CD14-positive monocyte (primary cell): ENCODE measurements around the gene NR2E1. TPM values are rescaled to one million over a fixed set of nuclear protein-coding genes. Genes with fewer than 3 reads are reported as not detected.

ENCODE experiments used
- DNase-seq, 3 donors: peaks; one replicate each; pipeline ENCODE4 v3.0.0-alpha.2; 2011 to 2022
- H2AFZ ChIP-seq: 2 replicates; pipeline ENCODE4 v1.6.0; 2012; ENCODE audit warnings: mild to moderate bottlenecking, low read depth, low read length, inconsistent platforms; ENCODE audit not compliant: insufficient read depth, poor library complexity, severe bottlenecking
- H3K27ac ChIP-seq, 2 donors: 1 replicate in 1 of 2; 2 replicates in 1 of 2; pipeline ENCODE4 v1.5.1; 2012 to 2013; ENCODE audit warnings: low read length in 2 of 2, control low read depth in 1 of 2, inconsistent platforms in 1 of 2, low read depth in 1 of 2, mild to moderate bottlenecking in 1 of 2
- H3K27me3 ChIP-seq, 2 donors: one replicate each; pipeline versions ENCODE4 v1.6.0 to v1.6.1; 2011 to 2013; ENCODE audit warnings: low read length in 2 of 2; ENCODE audit not compliant: control insufficient read depth in 2 of 2, insufficient read depth in 2 of 2
- H3K36me3 ChIP-seq, 2 donors: replicated peaks in 1 of 2; 1 replicate in 1 of 2; 2 replicates in 1 of 2; pipeline versions ENCODE4 v1.5.1 to v1.6.1; 2012 to 2013; ENCODE audit warnings: low read length in 2 of 2, control low read depth in 1 of 2, inconsistent platforms in 1 of 2, mild to moderate bottlenecking in 1 of 2; ENCODE audit not compliant: insufficient read depth in 2 of 2, control insufficient read depth in 1 of 2
- H3K4me1 ChIP-seq, 2 donors: 1 replicate in 1 of 2; 2 replicates in 1 of 2; pipeline versions ENCODE4 v1.5.1 to v1.6.1; 2012 to 2013; ENCODE audit warnings: low read length in 2 of 2, control low read depth in 1 of 2, inconsistent platforms in 1 of 2, mild to moderate bottlenecking in 1 of 2, moderate library complexity in 1 of 2; ENCODE audit not compliant: insufficient read depth in 2 of 2, control insufficient read depth in 1 of 2
- H3K4me2 ChIP-seq: replicated peaks from 2 replicates; pipeline ENCODE3; 2012; ENCODE audit warnings: low read length, moderate library complexity, mild to moderate bottlenecking; ENCODE audit not compliant: poor library complexity, severe bottlenecking; ENCODE audit errors: extremely low read depth
- H3K4me3 ChIP-seq, 3 experiments: fragments of 200-600 bp in 1 of 3; sonication (generic) in 1 of 3; replicated peaks in 1 of 3; 1 replicate in 2 of 3; 2 replicates in 1 of 3; pipeline ENCODE4 v1.5.1; 2011 to 2013; ENCODE audit warnings: low read length in 3 of 3, mild to moderate bottlenecking in 3 of 3, control low read depth in 2 of 3, low read depth in 2 of 3, inconsistent platforms in 1 of 3, moderate library complexity in 1 of 3
- H3K79me2 ChIP-seq: 2 replicates; pipeline ENCODE4 v1.6.0; 2012; ENCODE audit warnings: mild to moderate bottlenecking, control low read depth, inconsistent platforms, low read length, moderate library complexity; ENCODE audit not compliant: insufficient read depth
- H3K9ac ChIP-seq: 2 replicates; pipeline ENCODE4 v1.6.0; 2017; ENCODE audit warnings: low read length, mild to moderate bottlenecking; ENCODE audit not compliant: insufficient read depth, poor library complexity, severe bottlenecking
- H3K9me3 ChIP-seq, 2 donors: replicated peaks in 1 of 2; 1 replicate in 1 of 2; 2 replicates in 1 of 2; pipeline versions ENCODE4 v1.5.1 to v1.6.1; 2012 to 2013; ENCODE audit warnings: low read length in 2 of 2, control low read depth in 1 of 2; ENCODE audit not compliant: control insufficient read depth in 1 of 2, insufficient read depth in 1 of 2
- H4K20me1 ChIP-seq: 2 replicates; pipeline ENCODE4 v1.6.0; 2012; ENCODE audit warnings: mild to moderate bottlenecking, low read length, control low read depth, moderate library complexity; ENCODE audit not compliant: insufficient read depth
- H3K27ac Mint-ChIP-seq, 7 donors: one replicate each; pipeline ENCODE4 v1.8.0; 2020; ENCODE audit warnings: mild to moderate bottlenecking in 7 of 7, mixed read lengths in 7 of 7, moderate library complexity in 6 of 7, inconsistent platforms in 2 of 7
- H3K27me3 Mint-ChIP-seq, 3 donors: one replicate each; pipeline ENCODE4 v1.8.0; 2021 to 2022; ENCODE audit warnings: low read depth in 3 of 3, mild to moderate bottlenecking in 3 of 3, mixed read lengths in 3 of 3, moderate library complexity in 3 of 3, inconsistent platforms in 1 of 3
- H3K36me3 Mint-ChIP-seq, 2 donors: one replicate each; pipeline ENCODE4 v1.8.0; 2020; ENCODE audit warnings: mixed read lengths in 2 of 2, inconsistent platforms in 1 of 2, mild to moderate bottlenecking in 1 of 2
- H3K4me1 Mint-ChIP-seq: one replicate; pipeline ENCODE4 v1.8.0; 2020; ENCODE audit warnings: mild to moderate bottlenecking, mixed read lengths
- H3K4me3 Mint-ChIP-seq, 2 donors: one replicate each; pipeline ENCODE4 v1.8.0; 2020; ENCODE audit warnings: mild to moderate bottlenecking in 2 of 2, mixed read lengths in 2 of 2, moderate library complexity in 1 of 2
- H3K9me3 Mint-ChIP-seq, 7 donors: one replicate each; pipeline ENCODE4 v1.8.0; 2020 to 2022; ENCODE audit warnings: mixed read lengths in 7 of 7, mild to moderate bottlenecking in 6 of 7, moderate library complexity in 6 of 7, inconsistent platforms in 2 of 7
- WGBS: methylation state at CpG from one replicate; pipeline ENCODE4 v1.1.5; 2013; ENCODE audit warnings: missing lambda C conversion rate; ENCODE audit not compliant: insufficient coverage; 5-methylcytosine and 5-hydroxymethylcytosine counted together
- intact Hi-C, 2 donors: fragments of 100-400 bp; cut with micrococcal nuclease; formaldehyde crosslinking; loops; one replicate each; pipeline versions ENCODE4 v1.15.0 to v1.15.1; 2023
- polyA plus RNA-seq, 3 donors: library from polyadenylated mRNA; depleted of rRNA in 1 of 3; unstranded in 2 of 3; stranded (reverse) in 1 of 3; fragments of 300-500 nt in 2 of 3; fragments of >200 nt in 1 of 3; fragmentation: Illumina TruSeq in 2 of 3; gene quantifications; 1 replicate in 2 of 3; 2 replicates in 1 of 3; pipeline ENCODE4 v1.2.3, GENCODE V29; 2012 to 2021
- TF ChIP-seq, protein P1 (sequence below): fragments of 200-600 bp; IDR thresholded peaks from one replicate; pipeline ENCODE4 v1.8.0; 2022; ENCODE audit warnings: antibody characterized with exemption, mild to moderate bottlenecking

The NR2E1 gene
- polyA plus RNA-seq, 3 donors: not detected

DNA sequence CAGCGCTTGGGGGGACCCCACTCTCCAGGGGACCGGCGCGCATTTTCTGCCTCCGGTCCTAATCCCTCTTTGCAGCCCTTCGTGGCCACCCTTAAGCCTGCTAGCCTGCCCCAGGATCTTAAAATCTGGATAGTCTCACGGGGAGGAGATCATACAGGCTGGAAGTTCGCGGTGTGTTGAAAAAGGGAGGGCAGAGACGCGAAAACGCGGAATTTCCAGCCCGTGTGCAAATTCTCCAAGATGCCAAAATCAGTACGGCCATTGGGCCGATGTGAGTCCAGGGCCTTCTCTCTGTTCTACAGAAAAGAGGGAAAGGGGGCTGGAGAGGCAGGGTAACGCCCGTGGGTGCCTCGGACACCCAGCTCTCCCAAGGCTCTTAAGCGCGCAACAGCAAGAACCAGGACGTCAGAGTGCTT is 9.4 kb downstream of the NR2E1 start:
- Mint-ChIP-seq H3K36me3 (peaks cover 0 to 9% of the 10 kb centered on the region in 2 donors), H3K9me3 (peaks cover 0 to 25% (median 10%) of the 10 kb centered on the region in 7 donors), H3K4me1 (peaks cover 30% of the 10 kb centered on the region), H3K4me3 (peak overlapping the region in 1 of 2 donors; percentile 88), H3K27ac (no peak overlapping the region), H3K27me3 (peaks cover 92 to 97% (median 94%) of the 10 kb centered on the region in 3 donors)
- H3K4me1 ChIP-seq: peaks cover 12 to 13% of the 10 kb centered on the region in 2 donors
- H3K27ac ChIP-seq: no peak overlapping the region
- H3K4me2 ChIP-seq: peak overlapping the region; percentile 45
- intact Hi-C loops: no loop called here
- peaks cover 14 to 63% of the 10 kb centered on the region in 2 donors for H3K9me3 ChIP-seq
- H3K36me3 ChIP-seq: no peaks in the 10 kb centered on the region
- H3K4me3 ChIP-seq: peak overlapping the region in 1 of 3 experiments; percentile 42
- H2AFZ ChIP-seq: no peak overlapping the region
- TF ChIP-seq, protein P1, sequence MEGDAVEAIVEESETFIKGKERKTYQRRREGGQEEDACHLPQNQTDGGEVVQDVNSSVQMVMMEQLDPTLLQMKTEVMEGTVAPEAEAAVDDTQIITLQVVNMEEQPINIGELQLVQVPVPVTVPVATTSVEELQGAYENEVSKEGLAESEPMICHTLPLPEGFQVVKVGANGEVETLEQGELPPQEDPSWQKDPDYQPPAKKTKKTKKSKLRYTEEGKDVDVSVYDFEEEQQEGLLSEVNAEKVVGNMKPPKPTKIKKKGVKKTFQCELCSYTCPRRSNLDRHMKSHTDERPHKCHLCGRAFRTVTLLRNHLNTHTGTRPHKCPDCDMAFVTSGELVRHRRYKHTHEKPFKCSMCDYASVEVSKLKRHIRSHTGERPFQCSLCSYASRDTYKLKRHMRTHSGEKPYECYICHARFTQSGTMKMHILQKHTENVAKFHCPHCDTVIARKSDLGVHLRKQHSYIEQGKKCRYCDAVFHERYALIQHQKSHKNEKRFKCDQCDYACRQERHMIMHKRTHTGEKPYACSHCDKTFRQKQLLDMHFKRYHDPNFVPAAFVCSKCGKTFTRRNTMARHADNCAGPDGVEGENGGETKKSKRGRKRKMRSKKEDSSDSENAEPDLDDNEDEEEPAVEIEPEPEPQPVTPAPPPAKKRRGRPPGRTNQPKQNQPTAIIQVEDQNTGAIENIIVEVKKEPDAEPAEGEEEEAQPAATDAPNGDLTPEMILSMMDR: no peak
- H3K27me3 ChIP-seq: peaks cover 98 to 100% of the 10 kb centered on the region in 2 donors
- no peak overlapping the region for H3K9ac ChIP-seq
- 11% methylated on average over 16 of the region's 22 CpGs for WGBS
- no peak for DNase-seq
- no peaks in the 10 kb centered on the region for H4K20me1 ChIP-seq
- no peaks in the 10 kb centered on the region for H3K79me2 ChIP-seq

DNA sequence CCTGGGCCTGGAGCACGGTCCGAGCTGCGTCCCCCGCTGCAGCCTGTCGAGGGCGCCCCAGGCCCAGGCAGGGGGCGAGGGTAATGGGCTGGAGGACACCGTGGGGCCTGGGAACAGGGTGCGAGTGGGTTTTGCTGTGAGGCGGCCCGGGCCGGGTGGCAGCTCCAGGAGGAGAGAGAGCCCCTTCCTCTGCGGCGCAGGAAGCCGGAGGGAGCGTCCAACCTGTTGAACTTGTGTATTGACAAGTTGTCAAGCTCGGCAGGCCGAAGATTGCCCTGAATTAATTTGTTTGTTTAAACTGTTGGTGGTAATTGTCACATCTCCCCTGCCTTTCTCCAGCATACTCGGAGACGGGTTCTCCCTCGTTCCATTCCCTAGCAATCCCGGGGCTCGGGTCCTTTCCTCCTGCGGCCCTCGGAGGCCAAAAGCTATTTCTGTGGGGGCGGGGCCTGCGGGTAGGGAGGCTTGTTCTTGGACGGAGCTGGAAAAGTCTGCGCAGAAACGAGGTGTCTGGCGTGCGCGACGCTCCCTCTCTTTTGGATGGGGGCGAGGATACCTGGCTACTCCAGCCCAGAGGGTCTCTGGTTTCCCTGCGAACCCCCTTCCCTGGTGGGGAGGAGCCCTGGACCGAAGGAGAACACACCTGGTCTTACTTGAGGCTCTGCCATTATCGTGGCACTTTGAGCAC is 9.9 kb downstream of the NR2E1 start:
- WGBS: 6% methylated on average over 22 of the region's 38 CpGs
- H3K36me3 Mint-ChIP-seq: peaks cover 0 to 9% of the 10 kb centered on the region in 2 donors
- peaks cover 0 to 21% (median 10%) of the 10 kb centered on the region in 7 donors for H3K9me3 Mint-ChIP-seq
- H3K9me3 ChIP-seq: peaks cover 14 to 58% of the 10 kb centered on the region in 2 donors
- DNase-seq: no peak
- peaks cover 12 to 13% of the 10 kb centered on the region in 2 donors for H3K4me1 ChIP-seq
- no peaks in the 10 kb centered on the region for H3K36me3 ChIP-seq
- H3K4me3 ChIP-seq: peak overlapping the region in 1 of 3 experiments; percentile 42
- no peaks in the 10 kb centered on the region for H4K20me1 ChIP-seq
- intact Hi-C loops: no loop called here
- H3K27me3 ChIP-seq: peaks cover 97 to 100% of the 10 kb centered on the region in 2 donors
- peak overlapping the region; percentile 45 for H3K4me2 ChIP-seq
- H3K4me1 Mint-ChIP-seq: peaks cover 30% of the 10 kb centered on the region
- no peak overlapping the region for H3K27ac ChIP-seq
- H3K4me3 Mint-ChIP-seq: peak overlapping the region; percentile 47 to 88
- TF ChIP-seq, protein P1: peak; percentile 17
- H3K27ac Mint-ChIP-seq: no peak overlapping the region
- no peak overlapping the region for H3K9ac ChIP-seq
- peak overlapping the region; percentile 47 for H2AFZ ChIP-seq
- peaks cover 90 to 97% (median 91%) of the 10 kb centered on the region in 3 donors for H3K27me3 Mint-ChIP-seq
- no peaks in the 10 kb centered on the region for H3K79me2 ChIP-seq
